ENCODE measurements around the gene CHIT1.
"Not testable (repeated sequence)": the region's sequence is repeated elsewhere in the genome, so short reads cannot be mapped to it uniquely, and the experiment has no call there.

CHIT1 gene

DNA sequence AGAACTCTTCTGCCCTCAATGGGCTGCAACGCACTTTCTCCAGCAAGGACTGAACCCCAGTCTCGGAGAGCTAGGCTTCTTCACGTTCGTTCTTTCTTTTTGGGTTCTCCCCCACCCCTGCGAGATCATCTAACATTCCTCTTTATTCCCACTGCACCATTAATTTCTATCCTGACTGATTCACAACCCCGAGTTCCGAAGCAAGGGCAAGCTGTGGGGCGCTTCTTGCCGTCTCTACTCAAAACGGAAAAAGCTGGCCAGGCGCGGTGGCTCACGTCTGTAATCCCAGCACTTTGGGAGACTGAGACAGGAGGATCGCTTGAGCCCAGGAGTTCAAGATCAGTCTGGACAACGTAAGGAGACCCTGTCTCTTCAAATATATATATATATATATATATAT, 38.4 kb upstream of the CHIT1 start:
- DNase-seq: no peak
- in situ Hi-C loops (cut with MboI; ENCODE audit: low pct_unique_long_range_greater_than_20kb, low sequenced_read_pairs): no loop called here

DNA sequence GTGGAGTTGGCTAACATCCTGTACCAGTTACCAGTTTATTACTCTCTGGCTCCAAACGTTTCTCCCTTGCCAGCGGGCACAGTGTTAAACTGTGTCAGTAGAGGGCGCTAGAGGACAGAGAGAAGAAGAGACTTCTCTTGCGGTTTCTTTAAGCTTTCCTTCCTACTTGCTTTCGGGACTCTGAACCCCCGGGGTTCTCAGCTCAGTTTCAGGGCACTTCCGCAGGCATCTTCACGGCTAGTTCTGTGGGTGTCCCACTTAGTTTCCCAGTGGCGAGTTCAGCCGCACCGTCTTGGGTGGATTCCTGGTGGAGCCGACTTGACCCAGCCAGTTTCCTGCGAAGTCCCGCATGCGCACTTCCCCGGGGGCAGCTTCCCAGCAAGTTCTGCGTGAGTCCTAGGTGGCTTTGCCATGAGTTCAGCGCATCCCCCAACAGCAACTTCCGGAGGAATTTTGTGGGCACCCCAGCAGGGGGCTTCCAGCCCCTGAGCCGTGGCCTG, 37.9 kb upstream of the CHIT1 start:
- peak; percentile 94 for DNase-seq
- in situ Hi-C loops (cut with MboI; ENCODE audit: low pct_unique_long_range_greater_than_20kb, low sequenced_read_pairs): no loop called here

DNA sequence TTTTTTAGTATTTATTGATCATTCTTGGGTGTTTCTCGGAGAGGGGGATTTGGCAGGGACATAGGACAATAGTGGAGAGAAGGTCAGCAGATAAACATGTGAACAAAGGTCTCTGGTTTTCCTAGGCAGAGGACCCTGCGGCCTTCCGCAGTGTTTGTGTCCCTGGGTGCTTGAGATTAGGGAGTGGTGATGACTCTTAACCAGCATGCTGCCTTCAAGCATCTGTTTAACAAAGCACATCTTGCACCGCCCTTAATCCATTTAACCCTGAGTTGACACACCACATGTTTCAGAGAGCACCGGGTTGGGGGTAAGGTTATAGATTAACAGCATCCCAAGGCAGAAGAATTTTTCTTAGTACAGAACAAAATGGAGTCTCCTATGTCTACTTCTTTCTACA, 36.7 kb upstream of the CHIT1 start:
- in situ Hi-C loops (cut with MboI; ENCODE audit: low pct_unique_long_range_greater_than_20kb, low sequenced_read_pairs); DNase-seq: not testable (repeated sequence)

GRCh38 chr1:203265541-203265940, 36.1 kb upstream of the CHIT1 start:
- in situ Hi-C loops (cut with MboI; ENCODE audit: low pct_unique_long_range_greater_than_20kb, low sequenced_read_pairs): no loop called here
- no peak for DNase-seq

- in situ Hi-C loops (cut with MboI; ENCODE audit: low pct_unique_long_range_greater_than_20kb, low sequenced_read_pairs): no loop called here
- no peak for DNase-seq
Measured at GRCh38 chr1:203264052-203264501, 34.6 kb upstream of the CHIT1 start.

DNA sequence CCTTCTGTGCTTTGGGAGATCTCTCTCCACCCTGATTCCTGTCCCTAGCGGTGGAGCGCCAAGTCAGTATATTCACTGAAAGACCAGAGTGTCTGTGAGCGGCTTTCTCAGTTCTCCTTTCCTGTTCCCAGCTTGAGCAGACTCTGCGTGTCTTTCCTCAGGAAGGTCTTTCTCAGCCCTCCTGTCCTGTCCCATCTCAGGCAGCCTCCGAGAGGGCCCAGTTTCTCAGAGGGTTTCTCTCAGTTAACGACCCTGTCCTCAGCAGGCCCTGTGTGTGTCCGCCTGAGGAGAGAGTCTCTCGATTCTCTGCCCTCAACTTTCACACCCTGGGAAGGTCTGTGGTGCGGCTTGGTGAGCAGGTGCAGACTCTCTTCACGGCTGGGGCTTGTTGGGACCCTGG, 34.0 kb upstream of the CHIT1 start:
- in situ Hi-C loops (cut with MboI; ENCODE audit: low pct_unique_long_range_greater_than_20kb, low sequenced_read_pairs): no loop called here
- no peak for DNase-seq

DNA sequence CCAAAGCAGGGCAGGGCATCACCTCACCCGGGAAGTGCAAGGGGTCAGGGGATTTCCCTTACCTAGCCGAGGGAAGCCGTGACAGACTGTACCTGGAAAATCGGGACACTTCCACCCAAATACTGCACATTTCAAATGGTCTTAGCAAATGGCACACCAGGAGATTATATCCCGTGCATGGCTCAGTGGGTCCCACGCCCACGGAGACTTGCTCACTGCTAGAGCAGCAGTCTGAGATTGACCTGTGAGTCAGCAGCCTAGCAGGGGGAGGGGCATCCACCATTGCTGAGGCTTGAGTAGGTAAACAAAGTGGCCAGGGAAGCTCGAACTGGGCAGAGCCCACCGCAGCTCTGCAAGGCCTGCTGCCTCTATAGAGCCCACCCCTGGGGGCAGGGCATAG, 27.2 kb upstream of the CHIT1 start:
- DNase-seq; in situ Hi-C loops (cut with MboI; ENCODE audit: low pct_unique_long_range_greater_than_20kb, low sequenced_read_pairs): not testable (repeated sequence)

- in situ Hi-C loops (cut with MboI; ENCODE audit: low pct_unique_long_range_greater_than_20kb, low sequenced_read_pairs); DNase-seq: not testable (repeated sequence)
Measured at GRCh38 chr1:203254782-203255181, 25.3 kb upstream of the CHIT1 start.

DNA sequence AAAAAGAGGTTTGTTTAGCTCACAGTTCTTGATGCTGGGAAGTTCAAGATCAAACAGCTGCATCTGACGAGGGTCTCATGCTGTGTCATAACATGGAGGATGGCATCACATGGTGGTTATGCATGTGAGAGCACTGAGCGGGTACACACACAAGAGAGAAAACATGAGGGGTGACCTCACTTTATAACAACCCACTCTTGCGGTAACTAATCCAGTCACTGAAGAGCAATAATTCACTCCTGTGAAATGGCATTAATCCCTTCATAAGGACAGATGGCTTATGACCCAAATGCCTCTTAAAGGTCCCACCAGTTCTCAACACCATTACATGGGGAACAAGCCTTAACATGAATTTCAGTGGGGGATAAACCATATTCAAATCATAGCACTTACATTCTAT, 23.2 kb upstream of the CHIT1 start:
- no peak for DNase-seq
- in situ Hi-C loops (cut with MboI; ENCODE audit: low pct_unique_long_range_greater_than_20kb, low sequenced_read_pairs): no loop called here

DNA sequence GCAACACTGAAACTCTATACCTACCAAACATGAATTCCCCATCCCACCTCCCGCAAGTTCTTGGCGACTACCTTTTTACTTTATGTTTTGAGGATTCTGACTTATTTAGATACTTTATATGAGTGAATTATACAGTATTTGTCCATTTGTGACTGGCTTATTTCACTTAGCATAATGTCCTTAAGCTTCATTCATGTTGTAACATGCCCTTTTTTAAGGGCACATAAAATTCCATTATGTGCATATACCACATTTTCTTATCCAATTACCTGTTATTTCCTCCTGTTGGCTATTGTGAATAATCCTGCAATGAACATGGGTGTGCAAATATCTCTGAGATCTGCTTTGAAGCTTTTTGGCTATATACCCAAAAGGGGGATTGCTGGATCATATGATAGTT, 22.0 kb upstream of the CHIT1 start:
- in situ Hi-C loops (cut with MboI; ENCODE audit: low pct_unique_long_range_greater_than_20kb, low sequenced_read_pairs): no loop called here
- no peak for DNase-seq

DNA sequence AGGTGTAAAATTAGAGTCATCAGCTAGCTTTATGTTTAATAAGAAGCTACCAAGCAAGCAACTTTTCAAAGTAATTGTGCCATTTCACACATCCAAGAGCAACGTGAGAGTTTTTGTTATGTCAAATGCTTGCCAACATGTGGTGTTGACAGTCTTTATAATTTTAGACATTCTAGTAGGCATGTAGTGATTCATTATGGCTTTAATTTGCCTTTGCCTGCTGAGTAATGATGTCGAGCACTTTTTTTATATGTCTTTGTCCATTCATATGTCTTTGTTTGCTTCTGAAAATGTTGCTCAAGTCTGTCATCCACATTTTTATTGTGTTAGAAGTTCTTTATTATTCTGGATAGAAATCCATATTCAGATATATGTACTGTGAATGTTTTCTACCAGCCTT, 21.4 kb upstream of the CHIT1 start:
- in situ Hi-C loops (cut with MboI; ENCODE audit: low pct_unique_long_range_greater_than_20kb, low sequenced_read_pairs): no loop called here
- DNase-seq: no peak

DNA sequence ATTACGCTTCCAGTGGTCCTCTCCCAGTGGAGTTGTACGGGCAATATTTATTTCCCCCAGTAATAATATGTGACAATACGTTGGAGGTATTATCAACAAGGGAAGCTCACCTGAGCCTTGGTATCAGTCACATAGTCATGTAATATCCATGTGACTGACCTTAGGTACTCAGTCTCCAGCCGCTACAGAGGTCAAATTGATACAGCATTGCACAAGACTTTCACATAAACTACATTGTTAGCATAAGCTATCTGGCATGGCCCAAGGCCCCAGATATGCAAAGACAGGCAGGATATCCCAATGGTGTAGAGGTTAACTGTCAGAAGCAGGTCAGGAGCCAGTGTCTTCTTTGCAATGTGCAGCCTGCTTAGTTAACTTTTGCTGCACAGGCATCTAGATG, 15.3 kb upstream of the CHIT1 start:
- in situ Hi-C loops (cut with MboI; ENCODE audit: low pct_unique_long_range_greater_than_20kb, low sequenced_read_pairs): no loop called here
- DNase-seq: no peak

GRCh38 chr1:203241708-203242107, 12.2 kb upstream of the CHIT1 start:
- in situ Hi-C loops (cut with MboI; ENCODE audit: low pct_unique_long_range_greater_than_20kb, low sequenced_read_pairs); DNase-seq: not testable (repeated sequence)

GRCh38 chr1:203239526-203240305, 10.2 kb upstream of the CHIT1 start:
- in situ Hi-C loops (cut with MboI; ENCODE audit: low pct_unique_long_range_greater_than_20kb, low sequenced_read_pairs): no loop called here
- DNase-seq: no peak

DNA sequence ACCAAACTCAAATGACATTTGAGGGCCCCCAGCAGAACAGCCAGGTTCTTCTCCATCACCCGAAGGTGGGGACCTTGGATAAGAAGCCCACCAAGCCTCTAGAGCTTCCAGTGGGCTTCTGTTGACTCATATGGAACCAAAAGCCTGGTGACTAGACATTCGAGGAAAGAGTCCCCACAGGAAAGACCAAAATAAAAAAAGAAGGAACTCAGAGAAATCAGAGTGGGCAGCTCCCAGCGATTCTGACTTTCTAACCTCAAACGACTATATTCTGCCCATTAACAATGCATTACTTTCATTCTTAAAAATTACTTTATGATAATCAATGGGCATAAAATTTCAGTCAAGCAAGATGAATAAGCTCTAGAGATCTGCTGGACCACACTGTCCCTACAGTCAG, 9.6 kb upstream of the CHIT1 start:
- no peak for DNase-seq
- in situ Hi-C loops (cut with MboI; ENCODE audit: low pct_unique_long_range_greater_than_20kb, low sequenced_read_pairs): no loop called here

- in situ Hi-C loops (cut with MboI; ENCODE audit: low pct_unique_long_range_greater_than_20kb, low sequenced_read_pairs): no loop called here
- no peak for DNase-seq
Measured at GRCh38 chr1:203238535-203238934, 9.1 kb upstream of the CHIT1 start.

GRCh38 chr1:203234901-203235300, 5.4 kb upstream of the CHIT1 start:
- DNase-seq; in situ Hi-C loops (cut with MboI; ENCODE audit: low pct_unique_long_range_greater_than_20kb, low sequenced_read_pairs): not testable (repeated sequence)

DNA sequence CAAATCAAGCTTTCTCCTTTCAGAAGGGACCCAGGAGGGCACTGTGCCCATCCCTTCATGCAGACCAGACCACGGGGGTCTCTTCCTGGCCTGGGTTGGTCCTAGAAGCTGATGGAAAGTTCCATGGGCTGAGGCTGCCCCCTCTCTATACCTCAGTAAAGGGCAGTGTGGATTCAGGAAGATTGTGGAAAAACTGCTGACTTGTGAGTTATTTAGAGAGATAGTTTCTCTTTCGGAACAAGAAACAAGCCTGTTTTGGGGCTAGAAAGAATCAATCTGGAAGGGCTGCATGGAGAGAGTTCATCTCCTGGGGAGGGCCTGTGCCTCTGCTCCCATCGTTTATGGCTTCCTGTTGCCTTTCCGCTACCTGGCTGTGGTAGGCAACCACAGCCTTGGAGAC, 803 bp downstream of the CHIT1 start:
- in situ Hi-C loops (cut with MboI; ENCODE audit: low pct_unique_long_range_greater_than_20kb, low sequenced_read_pairs): no loop called here
- DNase-seq: no peak

- in situ Hi-C loops (cut with MboI; ENCODE audit: low pct_unique_long_range_greater_than_20kb, low sequenced_read_pairs): no loop called here
- DNase-seq: no peak
Measured at GRCh38 chr1:203227371-203228083, 1.9 kb downstream of the CHIT1 start.

DNA sequence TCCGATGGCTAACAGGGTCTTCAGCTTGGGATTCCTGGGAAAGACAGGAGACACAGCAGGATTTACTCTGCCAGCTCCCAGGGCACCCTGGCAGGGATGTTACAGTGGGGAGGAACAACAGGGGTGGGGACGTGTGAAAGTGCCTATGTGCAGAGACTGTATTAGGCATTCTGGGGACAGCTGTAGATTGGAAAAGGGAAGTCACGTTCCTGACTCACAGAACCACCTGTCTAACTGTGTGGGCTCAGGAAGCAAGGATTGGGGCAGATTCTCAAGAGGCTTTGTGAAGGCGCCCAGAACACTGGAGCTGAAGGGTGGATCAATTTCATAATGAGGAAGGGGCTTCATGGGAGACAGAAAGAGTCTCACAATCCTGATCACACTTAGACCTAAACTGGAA, 4.4 kb downstream of the CHIT1 start:
- DNase-seq: no peak
- in situ Hi-C loops (cut with MboI; ENCODE audit: low pct_unique_long_range_greater_than_20kb, low sequenced_read_pairs): no loop called here
